Gastrocnemius medialis (tissue), 4 donors: ENCODE data around the gene CDKN2AIPNL.

Experiments used
- POLR2A ChIP-seq, 2 donors: fragments of 450-650 bp; IDR thresholded peaks; one replicate each; pipeline ENCODE4 v1.6.1; 2017; ENCODE audit warnings: antibody characterized with exemption in 2 of 2, mild to moderate bottlenecking in 2 of 2, moderate library complexity in 2 of 2
- TF ChIP-seq, protein P1 (sequence below), 5 experiments: fragments of 450-650 bp in 3 of 5; fragments of 200-600 bp in 2 of 5; sonication (generic) in 2 of 5; IDR thresholded peaks in 4 of 5; conservative IDR thresholded peaks in 1 of 5; 1 replicate in 4 of 5; 2 replicates in 1 of 5; pipeline ENCODE4 v1.5.1; 2016 to 2019; ENCODE audit warnings: antibody characterized with exemption in 5 of 5, mild to moderate bottlenecking in 3 of 5, moderate library complexity in 3 of 5

DNA sequence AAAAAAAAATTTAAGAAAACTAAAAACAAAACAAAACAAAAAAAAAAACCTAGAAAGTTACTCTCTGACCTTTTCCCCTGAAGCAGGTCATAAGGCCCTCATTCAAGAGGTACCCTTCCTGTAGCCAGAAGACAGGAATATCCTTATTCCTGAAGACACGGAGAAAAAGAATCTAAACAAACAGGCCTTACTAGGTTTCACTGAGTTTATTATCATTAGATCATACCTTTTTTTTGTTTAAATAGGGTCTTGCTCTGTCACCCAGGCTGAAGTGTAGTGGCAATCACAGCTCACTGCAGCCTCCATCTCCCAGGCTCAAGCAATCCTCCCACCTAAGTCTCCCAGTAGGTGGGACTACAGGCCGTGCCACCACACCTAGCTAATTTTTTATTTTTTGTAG, 11.7 kb upstream of the CDKN2AIPNL start:
- TF ChIP-seq, protein P1, sequence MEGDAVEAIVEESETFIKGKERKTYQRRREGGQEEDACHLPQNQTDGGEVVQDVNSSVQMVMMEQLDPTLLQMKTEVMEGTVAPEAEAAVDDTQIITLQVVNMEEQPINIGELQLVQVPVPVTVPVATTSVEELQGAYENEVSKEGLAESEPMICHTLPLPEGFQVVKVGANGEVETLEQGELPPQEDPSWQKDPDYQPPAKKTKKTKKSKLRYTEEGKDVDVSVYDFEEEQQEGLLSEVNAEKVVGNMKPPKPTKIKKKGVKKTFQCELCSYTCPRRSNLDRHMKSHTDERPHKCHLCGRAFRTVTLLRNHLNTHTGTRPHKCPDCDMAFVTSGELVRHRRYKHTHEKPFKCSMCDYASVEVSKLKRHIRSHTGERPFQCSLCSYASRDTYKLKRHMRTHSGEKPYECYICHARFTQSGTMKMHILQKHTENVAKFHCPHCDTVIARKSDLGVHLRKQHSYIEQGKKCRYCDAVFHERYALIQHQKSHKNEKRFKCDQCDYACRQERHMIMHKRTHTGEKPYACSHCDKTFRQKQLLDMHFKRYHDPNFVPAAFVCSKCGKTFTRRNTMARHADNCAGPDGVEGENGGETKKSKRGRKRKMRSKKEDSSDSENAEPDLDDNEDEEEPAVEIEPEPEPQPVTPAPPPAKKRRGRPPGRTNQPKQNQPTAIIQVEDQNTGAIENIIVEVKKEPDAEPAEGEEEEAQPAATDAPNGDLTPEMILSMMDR (IDR thresholded peaks at IDR 0.05 in 4 of 5, conservative IDR thresholded peaks at IDR 0.05 in 1 of 5): no peak
- TF ChIP-seq POLR2A (IDR thresholded peaks at IDR 0.05): no peak
